HT1080 (cell line): Measurements from ENCODE around the gene IL22RA1. TPM values are rescaled to one million over a fixed set of nuclear protein-coding genes. Genes with fewer than 3 reads are reported as not detected.
A peak's percentile ranks its signal among the peaks of the same experiment; 100 is the strongest.

Source experiments
- DNase-seq: peaks from one replicate; pipeline ENCODE4 v3.0.0-alpha.2; 2015; ENCODE audit warnings: low read depth
- polyA plus RNA-seq, 2 experiments: library from polyadenylated mRNA; depleted of rRNA; stranded (reverse); fragments of >200 nt; gene quantifications; 2 replicates each; pipeline ENCODE4 v1.2.3, GENCODE V29; 2015
- total RNA-seq: library from RNA; depleted of rRNA; stranded (reverse); fragments of >200 nt; shearing (Covaris generic); gene quantifications from 2 replicates; pipeline ENCODE4 v1.2.3, GENCODE V29; 2014; rRNA removed

The IL22RA1 gene
- 0.33 and 0.64 TPM in 2 replicates for total RNA-seq
- polyA plus RNA-seq (2015; cell fraction: cytosol; rRNA removed), result 0.14 and 0.26 TPM in 2 replicates
- 0.25 and 0.46 TPM in 2 replicates for polyA plus RNA-seq (2015; cell fraction: nucleus; rRNA removed)

DNA sequence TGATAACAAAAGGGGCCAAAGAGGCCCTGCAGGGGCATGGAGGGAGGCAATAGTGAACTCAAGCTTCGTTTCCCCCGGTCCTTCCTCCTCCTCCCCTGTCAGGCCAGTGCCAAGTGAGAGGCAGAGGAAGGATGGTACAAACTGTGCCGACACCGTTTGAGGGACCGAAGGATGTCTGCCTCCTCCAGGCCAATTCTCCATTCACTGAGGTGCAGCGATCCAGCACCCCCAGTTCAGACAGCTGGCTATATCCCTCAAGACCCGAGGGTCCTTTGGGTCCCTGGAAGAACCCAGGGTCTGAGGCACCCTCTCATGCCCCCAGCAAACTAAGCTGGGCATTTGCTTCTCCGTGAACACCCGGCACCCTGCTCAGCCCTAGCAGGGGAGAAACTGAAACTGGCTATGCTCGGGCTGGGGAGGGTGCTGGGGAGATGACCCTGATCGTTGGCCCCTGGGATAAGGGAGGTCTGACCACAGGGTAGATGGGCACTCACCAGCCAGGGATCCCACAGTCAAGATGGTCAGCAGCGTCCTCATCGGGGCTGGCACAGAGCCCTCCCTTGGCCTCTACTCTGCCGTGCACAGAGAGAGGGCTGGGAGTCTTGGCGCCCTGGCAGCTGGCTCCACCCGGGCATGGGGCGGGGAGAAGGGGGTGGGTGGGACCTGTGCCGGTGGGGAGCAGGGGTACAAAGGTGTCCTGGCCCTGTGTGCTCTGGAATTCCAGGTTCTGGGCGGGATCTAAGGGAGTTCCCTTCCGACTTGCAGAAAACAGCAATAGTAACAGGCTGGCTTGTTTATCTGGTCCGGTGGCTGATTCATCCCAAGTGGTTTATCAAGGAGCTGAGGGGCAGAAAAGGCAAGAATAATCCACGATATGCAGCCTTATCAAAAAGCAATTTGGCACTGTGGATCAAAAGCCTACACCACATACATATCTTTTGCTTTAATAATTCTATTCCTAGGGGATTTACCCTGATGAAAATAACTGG is at the start of gene IL22RA1:
Gene IL22RA1 (minus strand): TSS at position 595 of the 989 bp plus-strand sequence. CDS start 58 bp downstream, at position 537.
- DNase-seq, result no peak

GRCh38 chr1:24191860-24192259 is 48.9 kb upstream of the IL22RA1 start:
- peak; percentile 73 for DNase-seq

DNA sequence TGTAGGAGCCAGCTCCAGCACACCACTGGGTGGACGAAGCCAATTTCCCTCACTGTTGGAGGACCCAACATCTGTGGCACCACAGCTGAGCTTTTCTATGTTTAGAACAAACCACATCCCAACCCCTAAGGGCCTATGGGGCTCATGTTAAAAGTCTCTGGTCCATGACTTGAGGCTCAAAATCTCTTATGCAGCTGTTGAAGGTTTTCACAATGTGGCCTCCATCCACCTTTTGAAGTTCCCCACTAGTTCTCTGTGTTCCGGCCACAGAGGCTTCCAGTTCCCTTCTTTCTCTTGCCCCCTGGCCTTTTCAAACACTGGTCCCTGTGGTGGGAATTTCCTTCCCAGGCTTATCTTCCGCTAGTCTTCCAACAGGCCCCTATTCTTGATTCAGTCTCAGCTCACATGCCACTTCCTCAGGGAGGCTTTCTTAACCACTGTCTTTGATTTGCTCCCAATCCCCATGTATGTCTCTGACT is 48.1 kb upstream of the IL22RA1 start:
- DNase-seq, result no peak

GRCh38 chr1:24189528-24189927 is 46.6 kb upstream of the IL22RA1 start:
- no peak for DNase-seq

- DNase-seq, result no peak
Measured at GRCh38 chr1:24186993-24187790, 44.3 kb upstream of the IL22RA1 start, which contains the start of gene IFNLR1. TSS of gene IFNLR1 (minus strand) at chr1:24187289. CDS start at chr1:24187248, 41 bp downstream.

DNA sequence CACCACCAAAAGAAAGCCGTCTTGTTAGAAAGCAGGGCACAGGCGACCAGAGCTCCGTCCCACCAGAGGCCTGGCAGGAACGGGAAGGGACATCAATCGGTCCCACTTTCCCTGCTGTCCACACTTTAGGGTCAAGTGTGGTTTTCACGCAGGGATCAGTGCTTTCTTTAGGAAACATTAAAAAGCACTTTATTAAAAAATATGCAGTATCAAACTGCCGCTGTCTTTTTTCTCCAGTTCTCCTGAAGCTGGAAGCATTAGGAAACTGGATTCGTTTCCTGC is 43.7 kb upstream of the IL22RA1 start:
- no peak for DNase-seq

GRCh38 chr1:24186031-24186710 is 43.2 kb upstream of the IL22RA1 start:
- no peak for DNase-seq

GRCh38 chr1:24185076-24185475 is 42.1 kb upstream of the IL22RA1 start:
- no peak for DNase-seq

DNA sequence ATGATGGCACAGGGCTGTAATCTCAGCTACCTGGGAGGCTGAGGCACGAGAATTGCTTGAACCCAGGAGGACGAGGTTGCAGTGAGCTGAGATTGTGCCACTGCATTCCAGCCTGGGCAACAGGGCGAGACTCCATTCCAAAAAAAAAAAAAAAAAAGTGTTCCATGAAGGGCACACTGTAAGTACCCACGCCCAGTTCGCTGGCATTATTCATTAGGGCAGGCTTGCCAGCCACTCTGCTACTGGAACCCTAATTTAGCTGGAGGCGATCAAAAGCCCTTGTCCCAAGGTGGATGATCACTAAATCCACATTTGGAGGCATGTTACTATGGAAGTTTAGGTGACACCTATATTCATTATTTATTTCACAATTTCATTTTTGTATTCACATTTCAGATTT is 39.1 kb upstream of the IL22RA1 start:
- DNase-seq, result no peak

DNA sequence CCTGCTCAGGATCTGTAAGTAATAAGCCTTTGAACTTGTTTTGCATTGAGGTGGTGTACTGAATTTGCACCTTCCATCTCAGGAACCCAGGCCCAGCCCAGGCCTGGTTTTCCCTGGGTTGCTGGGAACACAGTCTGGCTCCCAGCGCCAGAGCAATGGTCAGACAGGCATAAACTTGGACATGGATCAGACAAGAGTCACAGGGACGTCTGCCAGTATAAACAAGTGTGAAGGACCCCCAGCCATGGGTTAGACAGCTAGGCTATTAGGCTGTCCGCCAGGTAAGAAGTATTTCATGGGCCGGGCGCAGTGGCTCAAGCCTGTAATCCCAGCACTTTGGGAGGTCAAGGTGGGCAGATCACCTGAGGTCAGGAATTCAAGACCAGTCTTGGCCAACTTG is 38.7 kb upstream of the IL22RA1 start:
- DNase-seq, result no peak

DNA sequence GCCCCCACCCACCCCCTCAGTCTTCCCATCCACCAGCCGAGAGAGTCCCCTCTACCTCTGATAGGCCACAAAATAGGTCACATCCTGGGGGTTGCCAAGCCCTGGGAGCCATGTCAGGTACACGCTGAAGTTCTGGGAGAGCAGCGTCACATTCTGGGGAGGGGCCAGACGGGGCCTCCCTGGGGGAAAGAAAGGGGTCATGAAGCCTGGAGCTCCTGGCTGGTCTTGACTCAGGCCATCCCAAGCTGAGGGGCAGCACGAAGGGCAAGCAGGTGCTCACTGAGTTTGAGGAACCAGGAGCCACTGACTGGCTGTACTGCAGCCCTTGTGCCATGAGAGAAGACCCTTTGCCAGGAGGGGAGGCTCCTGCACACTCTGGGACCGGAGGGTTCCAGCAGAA is 37.7 kb upstream of the IL22RA1 start:
- DNase-seq, result no peak

GRCh38 chr1:24179251-24179840 is 36.4 kb upstream of the IL22RA1 start:
- DNase-seq, result no peak

DNA sequence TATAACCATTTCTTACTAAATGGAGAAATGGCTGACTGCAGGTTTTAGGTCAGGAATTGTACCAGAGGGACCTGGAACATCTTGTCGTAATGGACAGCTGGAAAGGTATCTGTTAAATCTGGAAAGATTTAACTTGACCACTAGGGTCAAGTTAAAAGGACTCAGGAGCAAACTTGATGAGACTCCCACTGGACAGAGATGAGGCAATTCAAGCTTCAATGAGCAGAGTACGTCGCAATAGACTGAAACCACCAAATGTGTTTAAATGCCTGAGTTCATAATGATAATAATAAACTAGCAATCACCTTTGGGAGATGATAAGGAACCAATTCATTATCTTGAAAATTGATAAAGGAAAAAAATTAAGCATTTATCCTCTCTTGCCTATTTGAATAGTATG is 35.5 kb upstream of the IL22RA1 start:
- no peak for DNase-seq

- DNase-seq, result no peak
Measured at GRCh38 chr1:24177161-24177560, 34.2 kb upstream of the IL22RA1 start.

GRCh38 chr1:24175033-24175755 is 32.3 kb upstream of the IL22RA1 start:
- DNase-seq, result no peak

- DNase-seq, result no peak
Measured at GRCh38 chr1:24173638-24174575, 31.0 kb upstream of the IL22RA1 start.

- DNase-seq, result no peak
Measured at GRCh38 chr1:24172598-24172997, 29.7 kb upstream of the IL22RA1 start.

GRCh38 chr1:24169286-24169685 is 26.3 kb upstream of the IL22RA1 start:
- DNase-seq, result no peak

- no peak for DNase-seq
Measured at GRCh38 chr1:24168245-24168644, 25.3 kb upstream of the IL22RA1 start.
